Skeletal muscle tissue (tissue), 4 donors: Measurements from ENCODE around the gene ACP4. TPM values are rescaled to one million over a fixed set of nuclear protein-coding genes. Genes with fewer than 3 reads are reported as not detected.

Source experiments
- H3K27ac ChIP-seq: one replicate; pipeline ENCODE4 v1.7.0; 2013; ENCODE audit warnings: mild to moderate bottlenecking, low read depth, low read length, inconsistent platforms
- H3K27me3 ChIP-seq, 3 donors: one replicate each; pipeline ENCODE4 v1.7.0; 2013; ENCODE audit warnings: low read length in 3 of 3; ENCODE audit not compliant: control insufficient read depth in 3 of 3, insufficient read depth in 3 of 3
- H3K36me3 ChIP-seq, 3 donors: one replicate each; pipeline ENCODE4 v1.7.0; 2013; ENCODE audit warnings: low read length in 3 of 3; ENCODE audit not compliant: control insufficient read depth in 3 of 3, insufficient read depth in 3 of 3
- H3K4me1 ChIP-seq, 3 donors: one replicate each; pipeline ENCODE4 v1.7.0; 2013; ENCODE audit warnings: low read length in 3 of 3, mild to moderate bottlenecking in 3 of 3; ENCODE audit not compliant: control insufficient read depth in 3 of 3, insufficient read depth in 3 of 3
- H3K4me3 ChIP-seq, 3 donors: one replicate each; pipeline ENCODE4 v1.7.0; 2013; ENCODE audit warnings: low read length in 3 of 3
- H3K9ac ChIP-seq, 3 donors: one replicate each; pipeline ENCODE4 v1.7.0; 2013; ENCODE audit warnings: low read length in 3 of 3, mild to moderate bottlenecking in 3 of 3, moderate library complexity in 2 of 3, low read depth in 1 of 3
- H3K9me3 ChIP-seq, 3 donors: one replicate each; pipeline ENCODE4 v1.7.0; 2013; ENCODE audit warnings: low read length in 3 of 3; ENCODE audit not compliant: control insufficient read depth in 3 of 3
- total RNA-seq: library from RNA; depleted of rRNA; stranded (reverse); fragments of >200 nt; gene quantifications from one replicate; pipeline ENCODE4 v1.2.3, GENCODE V29; 2014
- donor health status: Osteomylitis.

The ACP4 gene
- total RNA-seq, 1 donor from 2014 or later: not detected

DNA sequence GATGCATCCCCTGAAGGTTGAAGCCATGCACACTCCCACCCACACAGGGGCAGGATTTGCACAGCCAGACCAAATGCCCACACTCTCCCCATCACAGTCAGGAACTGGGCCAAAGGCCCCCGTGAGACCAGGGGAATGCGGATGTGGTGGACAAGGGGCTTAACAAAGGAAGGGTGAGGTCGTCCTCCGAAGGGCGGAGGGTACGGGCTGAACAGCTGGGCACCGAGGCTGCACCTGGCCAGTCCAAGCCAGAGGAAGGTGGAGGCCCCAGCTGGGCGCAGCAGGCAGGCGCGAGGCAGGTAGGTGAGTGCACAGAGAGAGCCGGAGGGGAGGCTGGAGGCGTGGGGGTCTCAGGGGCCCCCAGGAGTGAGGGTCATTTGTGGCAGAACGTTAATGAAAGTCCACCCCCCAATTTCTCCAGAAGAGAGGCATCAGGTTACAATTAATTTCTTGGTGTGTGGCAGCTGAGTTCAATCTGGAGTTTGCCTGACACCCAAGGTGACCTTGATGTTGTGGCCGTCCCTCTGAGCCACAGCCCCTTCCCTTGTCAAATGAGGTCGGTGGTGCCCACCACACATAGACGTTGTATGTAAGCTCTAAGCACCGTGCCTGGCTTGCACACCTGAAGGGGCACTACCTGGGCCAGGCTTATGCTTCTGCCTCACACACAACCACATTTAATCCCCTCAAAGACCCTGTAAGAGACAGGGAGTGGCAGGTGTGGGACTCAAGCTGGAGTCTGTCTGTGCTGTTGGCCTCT, 40.2 kb downstream of the ACP4 start:
- H3K4me3 ChIP-seq: no peak overlapping the region
- H3K9me3 ChIP-seq: no peaks in the 10 kb centered on the region
- no peak overlapping the region for H3K27ac ChIP-seq
- no peak overlapping the region for H3K9ac ChIP-seq
- peaks cover 12 to 45% (median 28%) of the 10 kb centered on the region in 3 donors for H3K27me3 ChIP-seq
- H3K4me1 ChIP-seq: peaks cover 2% of the 10 kb centered on the region in 3 donors
- H3K36me3 ChIP-seq: no peaks in the 10 kb centered on the region

DNA sequence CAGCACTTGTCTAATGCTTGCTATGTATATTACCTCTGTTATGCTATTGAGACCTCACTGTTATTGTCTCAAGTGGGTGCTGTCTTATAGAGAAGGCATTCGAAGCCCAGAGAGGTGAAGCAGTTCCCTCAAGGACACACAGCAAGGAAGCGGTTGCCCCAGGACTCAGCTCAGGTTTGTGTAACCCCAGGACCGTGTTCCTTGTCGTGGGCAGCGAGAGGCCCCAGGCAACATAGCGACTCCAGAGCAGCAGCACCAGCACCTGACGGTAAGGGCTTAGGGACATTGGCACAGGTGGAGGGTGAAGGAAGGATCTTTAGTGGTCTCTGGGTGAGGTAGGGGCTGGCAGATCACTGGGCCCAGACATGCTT, 40.8 kb downstream of the ACP4 start:
- H3K27me3 ChIP-seq: peaks cover 18 to 46% (median 30%) of the 10 kb centered on the region in 3 donors
- H3K36me3 ChIP-seq: no peaks in the 10 kb centered on the region
- no peak overlapping the region for H3K9ac ChIP-seq
- H3K9me3 ChIP-seq: no peaks in the 10 kb centered on the region
- no peak overlapping the region for H3K4me3 ChIP-seq
- no peak overlapping the region for H3K27ac ChIP-seq
- peaks cover 6 to 7% (median 6%) of the 10 kb centered on the region in 3 donors for H3K4me1 ChIP-seq

DNA sequence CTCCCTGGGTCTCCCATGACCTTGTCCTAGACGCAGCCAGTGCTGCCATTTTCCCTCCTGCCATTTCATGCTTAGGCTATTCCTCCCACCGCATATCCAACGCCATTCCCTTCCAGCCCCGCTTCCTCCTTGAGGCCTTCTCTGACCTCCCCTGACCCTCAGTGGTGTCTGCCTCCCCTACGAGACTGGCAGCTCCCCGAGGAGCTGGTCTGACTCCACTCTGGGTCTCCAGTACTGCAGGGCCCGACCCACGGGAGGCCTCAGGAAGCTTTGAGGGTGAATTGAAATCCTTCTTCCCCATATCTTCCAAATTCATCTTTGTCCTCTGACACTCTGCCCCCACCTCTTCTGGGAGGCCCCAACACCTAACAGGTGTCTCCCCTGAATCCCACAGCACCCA, 42.5 kb downstream of the ACP4 start:
- Histone ChIP-seq H3K27ac (no peak overlapping the region), H3K9ac (no peak overlapping the region), H3K9me3 (no peaks in the 10 kb centered on the region), H3K4me1 (peaks cover 6 to 9% (median 8%) of the 10 kb centered on the region in 3 donors), H3K36me3 (no peaks in the 10 kb centered on the region), H3K4me3 (no peak overlapping the region), H3K27me3 (peaks cover 31 to 58% (median 33%) of the 10 kb centered on the region in 3 donors)

DNA sequence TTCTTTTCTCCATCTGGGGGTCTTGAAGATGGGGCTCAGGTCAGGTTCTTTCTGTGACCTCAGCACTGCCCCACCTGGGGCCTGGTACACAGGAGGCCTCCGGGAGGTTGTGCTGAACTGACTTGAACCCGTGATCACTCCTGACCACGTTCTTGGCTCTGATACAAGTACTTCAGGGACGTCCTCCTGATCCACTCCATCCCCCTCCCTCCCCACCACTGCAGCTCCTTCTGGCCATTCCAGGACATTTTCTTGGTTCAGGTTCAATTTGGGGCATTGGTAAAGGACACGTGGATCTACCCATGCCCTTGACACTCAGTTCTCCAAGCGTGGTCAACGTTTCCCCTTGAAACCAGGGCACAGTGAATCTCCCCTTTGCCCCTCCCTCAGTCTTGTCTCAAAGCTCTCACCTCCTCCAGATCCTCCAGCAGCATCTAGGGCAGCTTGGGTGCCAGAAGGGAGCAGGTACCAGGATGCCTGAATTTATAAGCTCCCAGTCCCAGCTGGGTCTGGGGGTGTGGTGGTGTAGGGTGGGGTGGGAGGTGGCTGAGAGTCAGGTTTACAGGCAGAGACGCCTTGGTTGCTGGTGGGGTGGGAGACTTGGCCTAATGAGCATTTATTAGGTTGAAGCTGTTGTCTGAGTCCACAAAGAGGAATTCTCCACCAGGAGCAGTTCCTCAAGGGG, 43.0 kb downstream of the ACP4 start, which contains the start of gene KLK15:
KLK15 (minus strand) TSS at position 458 of the 685 bp plus-strand sequence. CDS start 2,082 bp downstream, outside the sequence.
- H3K4me3 ChIP-seq: no peak within 1 kb of the TSS
- H3K4me1 ChIP-seq: peaks cover 6 to 9% (median 8%) of the 10 kb centered on the region in 3 donors
- no peaks in the 10 kb centered on the region for H3K36me3 ChIP-seq
- no peak within 1 kb of the TSS for H3K27ac ChIP-seq
- H3K27me3 ChIP-seq: peaks cover 32 to 60% (median 34%) of the 10 kb centered on the region in 3 donors
- H3K9me3 ChIP-seq: no peaks in the 10 kb centered on the region
- no peak within 1 kb of the TSS for H3K9ac ChIP-seq

DNA sequence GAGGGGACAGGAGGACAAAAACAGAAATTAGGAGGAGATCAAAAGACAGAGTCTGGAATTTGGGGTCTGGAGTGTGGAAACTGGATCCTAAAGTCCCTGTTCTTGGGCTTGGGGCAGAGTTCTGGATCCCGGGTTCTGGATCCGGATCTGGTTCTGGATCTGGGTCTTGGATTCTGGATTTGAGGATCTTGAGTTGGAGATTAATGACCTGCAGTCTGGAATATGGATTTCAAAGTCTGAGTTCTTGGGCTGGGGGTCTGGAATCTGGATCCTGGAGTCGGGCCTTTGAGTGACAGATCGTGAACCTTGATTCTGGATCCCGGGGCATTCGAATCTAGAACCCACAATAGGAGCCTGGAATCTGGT, 43.6 kb downstream of the ACP4 start:
- Histone ChIP-seq H3K27me3 (peaks cover 33 to 60% (median 34%) of the 10 kb centered on the region in 3 donors), H3K36me3 (no peaks in the 10 kb centered on the region), H3K9ac (no peak overlapping the region), H3K4me1 (peaks cover 6 to 9% (median 8%) of the 10 kb centered on the region in 3 donors), H3K27ac (no peak overlapping the region), H3K4me3 (no peak overlapping the region), H3K9me3 (no peaks in the 10 kb centered on the region)

DNA sequence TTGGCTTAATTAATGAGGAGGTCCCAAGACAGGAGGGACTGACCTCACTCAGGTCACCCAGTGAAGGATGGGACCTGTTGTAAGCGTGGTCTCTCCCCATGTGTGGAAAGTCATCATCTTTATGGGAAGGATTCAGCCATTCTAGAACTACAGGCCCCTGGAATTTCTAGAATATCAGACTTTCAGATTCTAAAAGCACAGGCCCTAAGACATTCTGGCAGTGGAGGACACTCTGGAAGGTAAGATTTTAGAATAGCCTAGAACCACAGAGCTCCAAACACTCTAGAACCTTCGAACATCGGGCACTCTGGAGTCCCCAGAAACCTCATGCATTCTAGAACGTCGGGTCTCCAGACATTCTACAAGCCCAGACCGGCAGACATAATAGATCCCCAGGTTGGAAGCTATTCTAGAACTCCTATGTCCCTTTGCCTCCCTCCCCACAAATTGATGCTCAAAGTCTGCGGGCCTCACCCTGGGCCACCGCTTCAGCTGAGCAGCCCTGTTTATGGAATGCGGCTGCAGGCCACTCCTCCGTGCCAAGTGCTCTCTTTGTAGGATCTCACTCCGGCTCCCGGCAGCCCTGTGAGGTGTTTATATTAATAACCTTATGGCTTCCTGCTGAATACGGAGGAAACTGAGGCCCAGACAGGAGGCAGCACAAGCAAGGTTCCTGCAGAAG, 45.0 kb downstream of the ACP4 start:
- Histone ChIP-seq H3K9ac (no peak overlapping the region), H3K9me3 (no peaks in the 10 kb centered on the region), H3K4me3 (peak overlapping the region; percentile 50 to 71 (median 56)), H3K27ac (no peak overlapping the region), H3K4me1 (peaks cover 6 to 9% (median 8%) of the 10 kb centered on the region in 3 donors), H3K27me3 (peaks cover 33 to 53% (median 36%) of the 10 kb centered on the region in 3 donors), H3K36me3 (no peaks in the 10 kb centered on the region)

DNA sequence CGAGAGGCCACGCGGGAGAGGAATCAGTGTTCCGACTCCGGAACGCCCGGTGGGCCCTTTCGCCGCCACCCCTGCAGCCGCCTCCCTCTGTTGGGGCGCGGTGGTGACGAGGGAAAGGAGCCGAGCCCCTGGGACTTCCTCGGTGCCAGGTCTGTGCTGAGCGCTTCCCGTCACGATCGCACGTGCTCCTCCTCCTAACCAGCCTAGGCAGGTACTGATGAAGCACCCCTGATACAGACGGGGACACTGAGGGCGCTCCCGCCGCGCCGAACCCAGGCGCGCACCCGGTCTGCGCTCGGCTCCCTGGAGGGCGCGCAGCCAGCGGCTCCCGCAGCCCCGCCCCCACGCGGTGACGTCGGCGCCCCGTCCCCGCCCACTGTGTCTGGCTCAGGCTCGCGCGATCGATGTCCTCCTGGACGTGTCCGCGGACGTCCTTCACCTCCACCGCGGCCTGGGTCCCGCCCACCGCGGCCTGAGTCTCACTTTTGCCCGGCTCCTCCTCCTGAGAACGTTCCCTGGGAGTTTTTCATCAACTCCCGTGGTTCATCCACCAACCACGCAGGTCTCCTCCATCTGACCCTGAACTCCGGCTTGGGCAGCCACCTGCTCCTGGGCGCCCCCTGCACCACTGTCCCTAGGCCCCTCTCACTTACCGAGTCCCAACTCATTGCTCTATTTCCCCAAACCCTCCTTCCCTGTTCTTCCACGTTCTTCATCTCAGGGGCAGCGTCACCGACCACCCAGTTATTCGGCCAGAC, 45.7 kb downstream of the ACP4 start:
- Histone ChIP-seq H3K9me3 (no peaks in the 10 kb centered on the region), H3K9ac (peak overlapping the region in 1 of 3 donors; percentile 25), H3K27me3 (peaks cover 33 to 48% (median 36%) of the 10 kb centered on the region in 3 donors), H3K27ac (no peak overlapping the region), H3K36me3 (no peaks in the 10 kb centered on the region), H3K4me1 (peaks cover 6 to 9% (median 8%) of the 10 kb centered on the region in 3 donors), H3K4me3 (peak overlapping the region; percentile 50 to 71 (median 56))

DNA sequence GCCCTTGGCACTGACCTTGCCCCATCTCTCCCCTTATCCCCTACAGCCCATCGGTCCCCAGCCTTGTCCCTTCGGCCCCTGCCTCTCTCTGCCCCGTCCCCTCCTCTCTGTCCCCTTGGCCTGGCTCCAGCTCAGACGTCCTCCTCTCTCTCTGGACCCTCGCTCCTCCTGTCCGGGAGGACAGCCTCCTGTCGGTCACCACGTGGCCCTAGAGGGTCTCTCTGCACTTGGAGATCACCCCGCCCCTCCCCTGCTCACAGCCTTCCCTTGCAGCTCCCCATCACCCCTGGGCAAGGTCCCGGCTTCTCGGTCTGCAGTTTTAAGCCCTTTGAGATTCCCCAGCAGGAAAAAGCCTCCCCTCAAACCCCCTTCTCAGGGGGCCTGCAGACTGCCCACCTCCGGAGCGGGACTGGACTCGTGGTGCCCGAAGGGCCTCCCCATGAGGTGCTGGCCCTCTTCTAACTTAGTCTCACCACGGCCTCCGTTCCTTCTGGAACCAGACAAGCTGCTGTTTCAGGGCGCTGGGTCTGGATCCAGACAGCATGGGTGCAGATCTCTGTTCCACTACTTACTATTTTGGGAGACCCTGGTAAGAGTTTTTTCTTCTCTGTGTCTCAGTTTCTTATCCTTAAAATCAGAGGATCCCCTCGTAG, 46.5 kb downstream of the ACP4 start:
- Histone ChIP-seq H3K4me3 (no peak overlapping the region), H3K4me1 (peaks cover 6 to 9% (median 8%) of the 10 kb centered on the region in 3 donors), H3K27ac (no peak overlapping the region), H3K9me3 (no peaks in the 10 kb centered on the region), H3K9ac (no peak overlapping the region), H3K27me3 (peaks cover 33 to 43% (median 33%) of the 10 kb centered on the region in 3 donors), H3K36me3 (no peaks in the 10 kb centered on the region)

DNA sequence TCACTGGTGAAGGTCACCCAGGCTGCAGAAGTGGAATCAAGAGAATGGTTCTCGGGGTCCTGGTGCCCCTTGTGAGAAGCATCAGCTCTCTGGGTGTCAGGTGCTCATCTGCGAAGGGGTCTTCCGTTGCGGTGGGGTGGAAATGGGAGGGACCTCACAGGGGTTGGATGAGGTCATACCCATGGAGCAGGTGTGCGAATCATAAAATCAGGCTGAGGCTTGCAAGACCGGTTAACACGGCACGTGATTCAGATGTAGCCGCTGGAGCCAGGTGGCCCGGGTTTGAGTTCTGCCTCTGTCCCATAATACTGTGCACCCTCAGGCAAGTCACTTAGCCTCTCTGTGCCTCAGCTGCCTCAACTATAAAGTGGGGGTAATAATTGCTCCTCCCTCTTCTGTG, 47.1 kb downstream of the ACP4 start:
- Histone ChIP-seq H3K36me3 (no peaks in the 10 kb centered on the region), H3K9me3 (no peaks in the 10 kb centered on the region), H3K27me3 (peaks cover 30 to 43% (median 33%) of the 10 kb centered on the region in 3 donors), H3K4me1 (peaks cover 6 to 9% (median 8%) of the 10 kb centered on the region in 3 donors), H3K27ac (no peak overlapping the region), H3K4me3 (no peak overlapping the region), H3K9ac (no peak overlapping the region)
